ENCODE results near the gene ZMIZ1. TPM values are rescaled to one million over a fixed set of nuclear protein-coding genes. Genes with fewer than 3 reads are reported as not detected.

Gene ZMIZ1
- total RNA-seq, 1 donor from 2014 or later, result 46.2 TPM

- H3K4me3 Mint-ChIP-seq (ENCODE audit: unreplicated experiment), result no peak overlapping the region
- no peak for DNase-seq (ENCODE audit: low spot score)
- peak overlapping the region; percentile 74 for H3K27ac Mint-ChIP-seq (ENCODE audit: unreplicated experiment)
These were observed 34.4 kb downstream of the ZMIZ1 start for GRCh38 chr10:79103129-79103528.

DNA sequence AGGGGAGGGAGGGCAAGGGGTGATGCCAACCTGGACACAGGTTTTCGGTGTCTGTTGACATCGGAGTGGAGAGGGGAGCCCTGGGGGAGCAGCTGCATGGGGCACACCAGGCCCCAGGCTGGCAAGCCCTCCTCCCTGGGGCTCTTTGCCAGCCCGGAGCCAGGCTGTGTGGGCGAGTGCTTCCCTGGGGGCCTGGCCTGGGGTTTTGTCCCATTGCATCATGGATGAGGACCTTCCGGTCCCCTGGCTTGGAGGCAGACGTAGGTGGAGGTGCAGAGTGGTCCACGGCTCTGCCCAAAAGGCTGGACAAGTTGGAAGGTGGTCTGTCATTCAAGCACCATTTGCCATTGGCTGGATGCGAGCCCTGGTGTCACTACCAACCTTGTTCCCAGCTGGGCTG, 34.8 kb downstream of the ZMIZ1 start:
- Mint-ChIP-seq H3K4me1 (ENCODE audit: low read depth) (peaks cover 57% of the 10 kb centered on the region), H3K4me3 (ENCODE audit: unreplicated experiment) (no peak overlapping the region), H3K9me3 (ENCODE audit: low read depth) (no peaks in the 10 kb centered on the region), H3K36me3 (ENCODE audit: low read depth) (no peaks in the 10 kb centered on the region), H3K27me3 (ENCODE audit: low read depth) (no peaks in the 10 kb centered on the region), H3K27ac (ENCODE audit: unreplicated experiment) (peak overlapping the region; percentile 22)
- no peak for TF ChIP-seq CTCF (IDR thresholded peaks at IDR 0.05)
- DNase-seq (ENCODE audit: low spot score), result no peak

More at GRCh38 chr10:79103129-79103528, 34.4 kb downstream of the ZMIZ1 start:
- H3K9me3 Mint-ChIP-seq (ENCODE audit: low read depth), result no peaks in the 10 kb centered on the region
- H3K27me3 Mint-ChIP-seq (ENCODE audit: low read depth), result no peaks in the 10 kb centered on the region
- TF ChIP-seq CTCF (IDR thresholded peaks at IDR 0.05), result no peak
- H3K4me1 Mint-ChIP-seq (ENCODE audit: low read depth), result peaks cover 59% of the 10 kb centered on the region
- no peaks in the 10 kb centered on the region for H3K36me3 Mint-ChIP-seq (ENCODE audit: low read depth)

DNA sequence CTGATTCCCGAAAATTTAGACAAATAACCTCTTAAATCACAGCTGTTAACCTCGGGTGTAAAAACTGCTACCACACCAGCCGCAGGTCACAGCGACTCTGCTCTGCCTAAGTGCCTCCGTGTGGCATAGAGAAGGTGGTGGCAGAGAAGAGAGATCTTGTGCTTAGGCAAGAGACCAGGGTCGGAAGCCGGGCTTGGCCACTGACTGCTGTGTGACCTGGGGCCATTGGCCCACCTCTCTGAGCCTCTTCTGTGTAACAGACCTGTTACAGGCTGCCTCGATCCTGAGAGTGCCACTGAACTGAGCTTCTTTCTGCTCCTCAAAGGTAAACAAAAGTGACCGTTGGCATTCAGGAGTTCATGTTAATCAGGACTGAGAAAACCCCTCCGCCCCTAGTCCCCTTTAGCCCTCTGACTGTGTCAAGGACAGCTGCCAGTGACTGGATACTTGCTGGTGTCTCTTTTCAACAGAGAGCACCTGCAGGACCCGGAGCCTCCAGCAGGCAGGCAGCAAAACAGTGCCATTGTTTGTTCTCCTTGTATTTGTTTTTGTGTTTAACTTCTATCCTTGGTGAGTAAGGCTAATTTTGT, 36.5 kb downstream of the ZMIZ1 start:
- TF ChIP-seq CTCF (IDR thresholded peaks at IDR 0.05), result peak; percentile 15
- H3K9me3 Mint-ChIP-seq (ENCODE audit: low read depth), result no peaks in the 10 kb centered on the region

GRCh38 chr10:79105818-79106217, 37.1 kb downstream of the ZMIZ1 start:
- no peak for DNase-seq (ENCODE audit: low spot score)
- H3K9me3 Mint-ChIP-seq (ENCODE audit: low read depth), result no peaks in the 10 kb centered on the region
- H3K36me3 Mint-ChIP-seq (ENCODE audit: low read depth), result no peaks in the 10 kb centered on the region
- H3K4me1 Mint-ChIP-seq (ENCODE audit: low read depth), result peaks cover 49% of the 10 kb centered on the region
- peak; percentile 5 for TF ChIP-seq CTCF (IDR thresholded peaks at IDR 0.05)
- no peak overlapping the region for H3K4me3 Mint-ChIP-seq (ENCODE audit: unreplicated experiment)
- H3K27ac Mint-ChIP-seq (ENCODE audit: unreplicated experiment), result no peak overlapping the region
- no peaks in the 10 kb centered on the region for H3K27me3 Mint-ChIP-seq (ENCODE audit: low read depth)

More for the DNA sequence above, 36.5 kb downstream of the ZMIZ1 start:
- Mint-ChIP-seq H3K27me3 (ENCODE audit: low read depth) (no peaks in the 10 kb centered on the region), H3K27ac (ENCODE audit: unreplicated experiment) (no peak overlapping the region), H3K4me3 (ENCODE audit: unreplicated experiment) (no peak overlapping the region), H3K4me1 (ENCODE audit: low read depth) (peaks cover 54% of the 10 kb centered on the region), H3K36me3 (ENCODE audit: low read depth) (no peaks in the 10 kb centered on the region)
- no peak for DNase-seq (ENCODE audit: low spot score)

DNA sequence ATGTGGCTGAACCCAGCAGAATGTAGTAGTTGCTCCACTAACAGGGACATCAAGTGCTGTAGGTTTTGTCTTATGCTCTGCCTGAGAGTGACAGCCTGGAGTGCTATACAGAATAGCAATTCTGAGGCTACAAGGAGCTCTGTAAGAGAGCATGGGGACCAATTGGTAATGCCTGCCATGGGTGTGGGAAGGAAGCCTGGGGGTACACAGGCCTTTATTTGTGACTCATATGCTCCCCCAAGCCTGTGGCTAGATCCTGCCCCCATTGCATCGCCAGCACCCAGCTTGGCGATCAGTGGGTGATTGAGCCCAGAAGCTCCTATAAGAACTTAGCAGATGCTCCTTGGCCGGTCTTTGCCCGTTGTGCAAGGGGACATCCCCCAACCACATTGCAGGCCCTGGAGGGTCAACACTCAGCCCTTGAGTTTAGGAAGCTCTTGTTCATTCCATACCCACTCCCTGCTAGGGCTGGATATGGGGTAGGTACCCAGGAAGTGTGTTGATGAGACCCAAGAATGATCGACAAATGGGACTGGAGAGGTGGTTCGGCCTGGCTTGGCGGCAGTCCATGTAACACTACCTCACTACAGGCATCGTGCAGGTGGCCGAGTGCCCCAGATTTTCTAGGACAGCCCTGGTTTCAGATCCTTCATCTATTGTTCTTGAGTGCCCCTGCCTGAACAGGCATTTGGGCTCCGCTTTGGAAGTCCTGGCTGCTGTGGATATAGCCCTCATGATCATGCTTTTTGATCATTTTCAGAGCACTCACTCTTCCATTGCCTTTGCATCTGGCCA, 37.7 kb downstream of the ZMIZ1 start:
- no peak for TF ChIP-seq CTCF (IDR thresholded peaks at IDR 0.05)
- H3K27me3 Mint-ChIP-seq (ENCODE audit: low read depth), result no peaks in the 10 kb centered on the region
- H3K4me1 Mint-ChIP-seq (ENCODE audit: low read depth), result peaks cover 49% of the 10 kb centered on the region
- no peak overlapping the region for H3K27ac Mint-ChIP-seq (ENCODE audit: unreplicated experiment)
- no peak overlapping the region for H3K4me3 Mint-ChIP-seq (ENCODE audit: unreplicated experiment)
- H3K9me3 Mint-ChIP-seq (ENCODE audit: low read depth), result no peaks in the 10 kb centered on the region
- H3K36me3 Mint-ChIP-seq (ENCODE audit: low read depth), result no peaks in the 10 kb centered on the region
- DNase-seq (ENCODE audit: low spot score), result no peak
